GM21367 (cell line): ENCODE measurements around the gene POLR2H.
"Not testable (repeated sequence)": the region's sequence is repeated elsewhere in the genome, so short reads cannot be mapped to it uniquely, and the experiment has no call there.

Experiments used
- ATAC-seq: cut with Tn5 transposase; IDR thresholded peaks from one replicate; pipeline ENCODE4 v1.9.1; 2021; ENCODE audit not compliant: unreplicated experiment

POLR2H gene

DNA sequence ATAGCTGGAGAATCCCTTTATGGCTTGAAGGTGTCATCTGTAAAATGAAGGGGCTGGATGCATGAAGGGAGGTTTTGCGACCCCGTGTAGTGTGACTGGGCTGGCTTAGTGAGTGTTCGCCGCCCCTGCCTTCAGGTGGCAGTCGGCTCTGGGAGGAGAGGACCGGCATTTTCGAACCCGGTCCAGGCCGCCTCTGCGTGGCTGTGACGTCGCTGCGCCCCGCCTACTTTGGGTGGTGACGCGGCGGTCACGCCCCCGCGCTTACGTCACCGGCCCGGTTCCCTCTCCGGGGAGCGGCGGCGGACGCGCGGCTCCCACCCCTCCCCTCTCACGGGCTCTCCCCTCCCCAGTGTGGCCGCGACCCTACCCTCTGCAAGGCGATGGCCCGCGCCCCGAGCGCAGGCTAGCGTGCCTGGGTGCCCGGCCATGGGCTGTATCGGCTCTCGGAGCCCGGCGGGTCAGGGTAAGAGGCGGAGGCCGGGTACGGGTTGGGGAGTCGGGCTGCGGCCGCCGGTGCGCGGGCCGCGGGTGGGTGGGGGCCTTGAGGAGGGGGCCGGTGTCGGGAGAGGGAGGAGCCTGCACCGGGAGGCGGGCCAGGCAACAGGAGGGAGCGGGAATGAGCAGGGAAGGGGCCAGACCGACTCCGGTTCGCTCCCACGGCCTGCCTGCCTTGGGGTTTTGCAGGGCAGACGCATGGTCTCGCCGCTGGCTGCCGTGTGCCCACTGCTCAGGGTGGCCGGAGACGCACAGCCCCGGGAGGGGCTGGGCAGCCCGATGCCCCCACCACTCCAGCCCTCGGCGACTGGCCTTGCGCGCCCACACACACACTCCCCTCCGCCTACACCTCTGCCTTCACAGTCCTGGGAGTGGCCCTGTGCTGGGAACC is 25.6 kb upstream of the POLR2H start:
- ATAC-seq = peak; percentile 60

DNA sequence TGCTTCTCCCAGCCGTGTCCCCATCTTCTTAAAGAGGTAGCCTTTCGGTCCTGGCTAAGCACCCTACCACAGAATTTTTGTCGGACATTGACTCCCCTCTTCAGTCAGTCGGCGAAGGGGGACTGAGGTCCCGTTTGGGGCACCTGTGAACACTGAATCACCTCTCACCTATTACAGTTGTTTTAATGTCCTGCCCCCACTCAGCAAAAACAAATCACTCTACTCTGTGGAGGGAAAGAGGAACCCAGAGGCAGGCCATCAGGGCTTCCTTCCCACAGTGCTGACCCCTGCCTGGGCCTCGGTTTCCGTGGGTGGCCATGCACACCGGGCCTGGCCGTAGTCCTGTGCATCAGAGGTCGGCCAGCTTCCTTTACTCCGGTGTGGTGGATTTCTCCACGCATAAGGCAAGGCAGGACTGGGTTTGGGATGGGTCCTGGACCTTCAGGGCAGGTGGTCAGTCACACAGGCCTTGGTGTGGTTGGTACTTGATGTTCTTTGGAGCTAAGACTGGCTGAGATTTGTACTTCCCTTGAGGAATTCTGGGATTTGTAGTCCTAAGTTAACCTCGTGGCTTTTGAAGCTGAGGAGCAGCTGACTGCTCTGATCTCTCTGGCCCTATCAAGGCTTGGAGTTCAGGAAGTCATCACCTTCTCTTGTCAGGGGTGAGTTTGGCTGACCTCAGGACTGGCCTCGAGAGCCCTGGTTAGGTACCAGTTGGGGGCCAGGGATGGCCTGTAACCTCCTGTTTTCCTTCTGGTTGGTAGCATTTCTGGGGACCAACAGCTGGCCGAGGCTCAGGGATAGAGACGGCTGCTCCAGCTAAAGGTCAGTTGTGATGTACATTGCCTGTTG is 24.7 kb upstream of the POLR2H start:
- ATAC-seq = no peak

DNA sequence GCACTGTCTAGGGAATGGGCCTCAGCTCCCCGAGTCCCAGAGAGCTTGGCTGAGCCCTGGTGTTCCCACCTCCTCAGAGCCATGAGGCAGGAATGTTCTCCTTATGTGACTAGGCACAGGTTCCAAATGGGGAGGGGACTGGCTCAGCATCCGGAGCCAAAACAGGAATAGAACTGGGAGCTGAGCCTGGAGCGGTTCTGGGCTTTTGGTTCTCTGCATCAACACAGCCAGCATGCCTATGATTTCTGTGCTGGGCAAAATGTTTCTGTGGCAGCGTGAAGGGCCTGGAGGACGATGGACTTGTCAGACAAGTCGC is 24.2 kb upstream of the POLR2H start, which contains the start of gene FAM131A:
TSS of gene FAM131A (plus strand) at position 202 of the 316 bp plus-strand sequence. CDS start at position 233, 31 bp downstream.
- ATAC-seq = no peak

DNA sequence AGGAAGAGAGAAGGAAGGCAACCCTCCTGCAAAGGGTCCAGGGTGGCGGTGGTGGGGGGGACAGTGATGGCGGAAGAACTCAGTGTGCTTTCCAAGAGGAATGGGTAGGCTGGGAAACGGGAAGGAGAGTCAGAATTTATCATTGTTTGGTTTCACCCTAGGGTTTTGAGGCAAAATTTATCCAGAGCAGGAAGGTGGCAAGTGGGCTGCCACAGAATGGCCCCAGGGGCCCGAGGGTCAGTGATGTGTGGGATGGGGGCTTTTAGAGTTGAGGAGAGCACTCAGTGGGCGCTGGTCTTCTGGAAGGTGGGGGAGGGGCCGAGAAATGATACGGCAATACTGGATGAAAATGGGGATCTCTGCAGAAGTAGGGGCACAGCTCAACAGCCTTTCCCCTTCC is 23.5 kb upstream of the POLR2H start:
- ATAC-seq = no peak

DNA sequence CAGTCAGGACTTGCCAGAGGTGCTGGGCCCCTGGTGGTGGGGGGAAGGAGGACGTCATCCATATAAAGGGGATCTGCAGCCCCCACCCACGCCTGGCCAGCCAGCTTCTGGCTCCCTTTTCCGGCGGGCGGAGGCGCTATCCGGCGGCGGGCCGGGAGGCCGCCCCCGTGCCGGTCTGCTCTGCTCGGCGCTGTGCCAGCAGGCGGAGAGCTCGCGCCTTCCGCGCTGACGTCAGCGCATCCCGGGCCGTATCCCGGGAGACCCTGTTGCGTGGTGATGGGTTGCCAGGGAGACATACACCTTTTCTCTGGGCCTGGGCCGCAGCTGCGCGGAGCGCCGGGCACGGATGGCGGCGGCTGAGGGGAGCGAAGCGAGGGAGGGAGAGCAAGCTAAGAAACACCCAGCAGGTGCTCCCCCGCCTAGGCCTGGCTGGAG is 23.0 kb upstream of the POLR2H start:
- no peak for ATAC-seq

DNA sequence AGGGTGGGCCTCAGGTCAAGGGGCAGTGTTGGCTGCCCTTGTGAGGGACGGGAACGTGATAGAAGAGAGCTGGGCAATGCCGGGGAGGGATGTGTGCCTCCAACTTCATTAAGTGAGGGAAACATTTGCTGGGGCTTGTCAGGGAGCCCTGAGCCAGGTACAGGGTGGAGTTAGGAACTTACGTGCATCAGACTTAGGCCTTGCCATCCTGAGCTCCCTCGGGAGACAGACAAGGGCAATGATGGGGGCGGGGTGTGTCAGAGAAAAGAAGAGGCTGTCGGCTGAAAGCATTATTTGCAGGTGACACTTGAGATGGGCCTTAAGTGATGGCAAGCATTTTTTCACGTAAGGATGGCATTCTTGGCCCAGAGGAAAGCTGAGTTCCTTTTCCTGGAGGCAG is 22.5 kb upstream of the POLR2H start:
- ATAC-seq = no peak

DNA sequence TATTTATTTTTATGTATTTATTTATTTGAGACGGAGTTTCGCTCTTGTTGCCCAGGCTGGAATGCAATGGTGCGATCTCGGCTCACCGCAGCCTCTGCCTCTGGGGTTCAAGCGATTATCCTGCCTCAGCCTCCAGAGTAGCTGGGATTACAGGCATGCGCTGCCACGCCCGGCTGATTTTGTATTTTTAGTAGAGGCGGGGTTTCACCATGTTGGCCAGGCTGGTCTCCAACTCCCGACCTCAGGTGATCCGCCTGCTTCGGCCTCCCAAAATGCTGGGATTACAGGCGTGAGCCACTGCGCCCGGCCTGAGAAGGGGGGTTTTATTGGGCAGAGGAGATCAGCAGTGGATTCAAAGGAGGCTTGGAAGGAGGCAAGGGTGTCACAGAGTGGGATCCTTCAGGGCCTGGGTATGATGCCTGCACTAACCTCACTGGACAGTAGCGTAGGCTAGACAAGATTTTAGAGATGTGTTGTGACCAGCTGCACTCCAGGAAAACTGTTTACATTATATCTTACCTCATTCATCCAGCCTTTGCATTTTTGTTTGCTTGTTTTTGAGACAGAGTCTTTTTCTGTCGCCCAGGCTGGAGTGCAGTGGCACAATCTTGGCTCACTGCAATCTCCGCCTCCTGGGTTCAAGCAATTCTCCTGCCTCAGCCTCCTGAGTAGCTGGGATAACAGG is 21.9 kb upstream of the POLR2H start:
- ATAC-seq = not testable (repeated sequence)

DNA sequence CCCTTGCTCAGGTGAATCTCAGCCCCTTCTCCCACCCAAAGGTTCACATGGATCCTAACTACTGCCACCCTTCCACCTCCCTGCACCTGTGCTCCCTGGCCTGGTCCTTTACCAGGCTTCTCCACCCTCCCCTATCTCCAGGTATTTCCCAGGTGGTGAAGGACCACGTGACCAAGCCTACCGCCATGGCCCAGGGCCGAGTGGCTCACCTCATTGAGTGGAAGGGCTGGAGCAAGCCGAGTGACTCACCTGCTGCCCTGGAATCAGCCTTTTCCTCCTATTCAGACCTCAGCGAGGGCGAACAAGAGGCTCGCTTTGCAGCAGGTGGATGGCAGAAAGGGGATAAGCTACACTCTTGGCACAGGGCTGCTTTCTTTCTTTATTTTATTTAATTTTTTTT is 19.6 kb upstream of the POLR2H start:
- no peak for ATAC-seq

DNA sequence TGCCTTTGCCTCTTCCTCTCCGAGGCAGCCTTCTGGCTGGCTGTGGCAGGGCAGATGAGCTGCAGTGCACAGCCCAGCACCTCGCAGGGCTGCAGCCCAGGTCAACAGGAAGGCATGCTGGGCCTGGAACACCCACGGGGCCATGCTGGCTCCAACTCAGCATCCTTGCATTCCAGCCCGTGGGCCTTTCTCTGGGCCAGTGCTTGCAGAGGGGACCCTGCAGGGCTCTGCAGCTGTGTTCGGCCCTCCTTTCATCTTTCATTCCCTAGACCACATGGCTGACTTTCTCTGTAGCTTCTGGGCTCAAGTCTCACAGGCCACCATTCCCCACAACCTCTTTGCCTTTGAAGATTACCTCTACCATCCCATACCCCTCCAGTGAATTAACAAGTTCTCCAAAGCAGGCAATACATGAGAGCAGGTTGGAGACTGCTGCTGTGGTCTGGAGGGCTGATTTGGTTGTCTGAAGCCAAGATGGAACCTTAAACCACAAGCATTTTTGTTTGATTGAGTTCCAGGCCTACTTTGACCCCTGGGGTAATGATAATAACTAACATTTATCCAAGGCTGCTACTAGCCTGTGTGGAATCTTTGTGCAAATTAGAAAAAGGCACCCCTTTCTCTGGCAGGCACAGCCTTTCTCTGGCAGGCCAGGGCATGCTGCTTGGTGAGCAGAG is 18.2 kb upstream of the POLR2H start:
- ATAC-seq = no peak

DNA sequence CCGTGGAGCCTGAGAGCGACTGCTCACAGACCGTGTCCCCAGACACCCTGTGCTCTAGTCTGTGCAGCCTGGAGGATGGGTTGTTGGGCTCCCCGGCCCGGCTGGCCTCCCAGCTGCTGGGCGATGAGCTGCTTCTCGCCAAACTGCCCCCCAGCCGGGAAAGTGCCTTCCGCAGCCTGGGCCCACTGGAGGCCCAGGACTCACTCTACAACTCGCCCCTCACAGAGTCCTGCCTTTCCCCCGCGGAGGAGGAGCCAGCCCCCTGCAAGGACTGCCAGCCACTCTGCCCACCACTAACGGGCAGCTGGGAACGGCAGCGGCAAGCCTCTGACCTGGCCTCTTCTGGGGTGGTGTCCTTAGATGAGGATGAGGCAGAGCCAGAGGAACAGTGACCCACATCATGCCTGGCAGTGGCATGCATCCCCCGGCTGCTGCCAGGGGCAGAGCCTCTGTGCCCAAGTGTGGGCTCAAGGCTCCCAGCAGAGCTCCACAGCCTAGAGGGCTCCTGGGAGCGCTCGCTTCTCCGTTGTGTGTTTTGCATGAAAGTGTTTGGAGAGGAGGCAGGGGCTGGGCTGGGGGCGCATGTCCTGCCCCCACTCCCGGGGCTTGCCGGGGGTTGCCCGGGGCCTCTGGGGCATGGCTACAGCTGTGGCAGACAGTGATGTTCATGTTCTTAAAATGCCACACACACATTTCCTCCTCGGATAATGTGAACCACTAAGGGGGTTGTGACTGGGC is 16.8 kb upstream of the POLR2H start:
- ATAC-seq = no peak

DNA sequence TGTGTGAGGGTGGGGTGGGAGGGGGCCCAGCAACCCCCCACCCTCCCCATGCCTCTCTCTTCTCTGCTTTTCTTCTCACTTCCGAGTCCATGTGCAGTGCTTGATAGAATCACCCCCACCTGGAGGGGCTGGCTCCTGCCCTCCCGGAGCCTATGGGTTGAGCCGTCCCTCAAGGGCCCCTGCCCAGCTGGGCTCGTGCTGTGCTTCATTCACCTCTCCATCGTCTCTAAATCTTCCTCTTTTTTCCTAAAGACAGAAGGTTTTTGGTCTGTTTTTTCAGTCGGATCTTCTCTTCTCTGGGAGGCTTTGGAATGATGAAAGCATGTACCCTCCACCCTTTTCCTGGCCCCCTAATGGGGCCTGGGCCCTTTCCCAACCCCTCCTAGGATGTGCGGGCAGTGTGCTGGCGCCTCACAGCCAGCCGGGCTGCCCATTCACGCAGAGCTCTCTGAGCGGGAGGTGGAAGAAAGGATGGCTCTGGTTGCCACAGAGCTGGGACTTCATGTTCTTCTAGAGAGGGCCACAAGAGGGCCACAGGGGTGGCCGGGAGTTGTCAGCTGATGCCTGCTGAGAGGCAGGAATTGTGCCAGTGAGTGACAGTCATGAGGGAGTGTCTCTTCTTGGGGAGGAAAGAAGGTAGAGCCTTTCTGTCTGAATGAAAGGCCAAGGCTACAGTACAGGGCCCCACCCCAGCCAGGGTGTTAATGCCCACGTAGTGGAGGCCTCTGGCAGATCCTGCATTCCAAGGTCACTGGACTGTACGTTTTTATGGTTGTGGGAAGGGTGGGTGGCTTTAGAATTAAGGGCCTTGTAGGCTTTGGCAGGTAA is 16.0 kb upstream of the POLR2H start:
- no peak for ATAC-seq

DNA sequence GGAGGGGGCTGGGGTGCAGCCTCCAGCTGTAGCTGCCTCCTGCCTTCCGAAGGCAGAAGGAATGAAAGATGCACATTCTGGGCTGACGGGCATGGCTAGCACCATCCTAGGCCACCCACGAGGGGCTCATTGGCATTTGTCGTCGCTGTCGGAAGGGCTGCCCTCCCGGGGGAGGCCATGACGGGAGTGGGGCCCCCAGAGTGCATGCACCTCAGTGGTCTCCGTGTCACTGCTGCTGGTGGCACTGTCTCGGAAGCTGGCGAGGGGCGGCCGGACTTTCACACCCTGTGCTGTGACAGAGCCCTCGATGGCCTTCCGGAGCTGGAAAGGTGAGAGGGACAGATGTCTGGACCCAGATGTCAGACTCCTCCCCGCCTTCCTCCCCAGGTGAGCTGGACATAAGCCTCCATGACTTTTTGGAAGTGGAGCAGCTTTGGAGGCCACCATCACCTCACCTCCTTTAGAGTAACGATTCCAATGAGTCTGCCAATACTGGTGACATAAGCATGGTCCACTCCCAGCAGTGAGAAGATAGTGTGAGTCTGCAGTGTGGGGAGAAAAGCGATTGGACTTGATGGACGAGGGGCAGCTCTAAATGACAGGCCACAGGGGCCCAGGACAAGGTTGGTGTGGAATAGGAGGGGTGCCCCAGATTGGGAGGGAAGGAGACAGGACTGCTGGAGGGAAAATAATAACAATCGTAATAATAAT is 14.9 kb upstream of the POLR2H start:
- no peak for ATAC-seq

DNA sequence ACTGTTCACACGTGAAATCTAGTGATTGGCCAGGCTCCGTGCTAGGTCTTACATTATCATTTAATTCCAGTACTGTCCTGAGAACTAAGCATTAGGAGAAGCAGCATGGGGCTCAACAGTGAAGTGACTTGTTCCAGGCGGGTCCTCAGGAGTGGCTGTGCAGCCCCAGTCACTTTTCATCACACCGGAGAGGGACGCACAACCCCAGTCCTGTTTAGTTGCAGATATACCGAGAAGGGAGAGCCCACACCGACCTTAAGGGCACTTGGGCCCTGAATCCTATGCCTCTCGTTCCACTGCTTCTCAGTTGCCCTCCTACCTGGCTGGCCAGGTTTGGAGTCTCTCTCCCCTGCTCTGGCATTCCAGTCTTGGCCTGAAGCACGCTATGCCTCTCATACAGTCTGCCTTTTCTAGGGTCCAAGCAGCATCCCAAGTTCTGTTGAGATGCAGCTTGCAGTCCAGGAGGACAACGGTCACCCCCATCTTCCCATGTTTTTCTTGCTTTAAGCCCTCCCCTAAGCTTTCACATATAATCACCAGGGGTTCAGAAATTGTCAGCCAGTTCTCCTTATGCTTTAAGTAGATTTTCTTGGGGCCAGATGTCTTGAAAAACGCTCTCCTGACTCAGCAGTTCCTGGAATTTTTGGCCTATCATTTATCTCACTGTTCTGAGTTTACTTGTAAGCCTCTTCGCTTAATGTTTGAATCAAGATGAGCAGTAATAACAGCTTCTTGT is 14.0 kb upstream of the POLR2H start:
- no peak for ATAC-seq

DNA sequence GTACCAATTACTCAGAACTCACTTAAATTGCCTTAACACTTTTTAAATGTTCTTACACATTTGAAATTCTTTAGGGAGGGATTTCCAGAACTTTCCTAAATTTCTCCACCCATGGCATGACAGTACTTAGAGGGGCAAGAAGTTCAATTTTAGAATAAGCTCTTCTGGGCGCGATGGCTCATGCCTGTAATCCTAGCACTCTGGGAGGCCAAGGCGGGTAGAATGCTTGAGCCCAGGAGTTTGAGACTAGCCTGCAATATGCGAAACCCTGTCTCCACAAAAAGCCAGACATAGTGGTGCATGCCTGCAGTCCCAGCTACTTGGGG is 13.5 kb upstream of the POLR2H start:
- no peak for ATAC-seq

DNA sequence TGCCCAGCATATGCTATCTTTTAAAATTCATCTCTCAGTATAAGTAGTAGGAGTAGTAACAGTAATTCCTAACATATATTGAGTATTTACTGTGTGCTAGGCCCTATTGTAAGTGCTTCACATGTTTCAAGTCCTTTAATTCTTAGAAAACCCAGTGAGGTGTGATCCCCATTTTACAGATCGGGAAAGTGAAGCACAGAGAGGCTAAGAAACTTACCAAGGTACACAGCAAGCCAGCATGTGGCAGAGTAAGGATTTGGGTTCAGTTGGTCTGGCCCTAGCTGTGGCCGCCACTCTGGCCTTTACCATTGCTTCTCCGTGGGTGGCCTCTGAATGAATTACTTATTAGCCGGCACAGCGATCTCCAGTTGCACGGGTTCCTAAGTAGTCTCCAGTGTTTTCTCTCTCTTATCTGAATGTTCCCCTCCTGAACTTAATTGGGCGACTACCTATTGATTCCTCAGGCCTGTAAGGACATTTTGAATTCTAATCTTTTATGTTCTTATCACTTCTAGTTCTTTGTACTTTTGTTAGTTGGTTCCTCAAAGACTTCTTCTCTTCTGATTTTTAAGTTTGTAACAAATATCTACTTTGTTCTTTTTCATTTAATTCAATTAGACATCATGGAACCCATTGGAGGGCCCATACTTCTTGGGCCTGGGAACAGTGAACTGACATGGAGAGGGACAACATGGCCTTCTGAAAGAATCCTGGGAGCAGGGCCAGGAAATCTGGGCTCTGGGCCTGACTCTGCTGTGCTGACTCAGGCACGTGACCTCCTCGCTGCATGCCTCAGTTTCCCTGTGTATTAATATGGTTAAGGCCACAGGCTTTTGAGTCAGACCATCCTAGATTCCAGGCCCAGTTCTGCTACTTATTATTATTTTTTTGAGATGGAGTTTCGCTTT is 11.7 kb upstream of the POLR2H start:
- ATAC-seq = no peak

DNA sequence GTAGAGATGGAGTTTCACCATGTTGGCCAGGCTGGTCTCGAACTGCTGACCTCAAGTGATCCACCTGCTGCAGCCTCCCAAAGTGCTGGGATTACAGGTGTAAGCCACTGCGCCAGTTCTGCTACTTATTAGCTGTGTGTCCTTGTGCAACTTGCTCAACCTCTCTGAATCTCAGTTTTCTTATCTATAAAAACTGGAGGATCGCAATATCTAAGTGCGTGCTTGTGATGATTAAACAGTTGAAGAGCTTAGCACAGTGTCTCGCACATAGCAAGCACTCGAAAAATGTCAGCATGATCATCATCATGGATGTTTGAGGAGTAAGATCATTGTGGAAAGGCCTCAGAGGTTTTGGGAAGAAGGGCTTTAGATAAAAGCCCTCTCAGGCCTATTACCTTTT is 10.9 kb upstream of the POLR2H start:
- ATAC-seq = no peak

DNA sequence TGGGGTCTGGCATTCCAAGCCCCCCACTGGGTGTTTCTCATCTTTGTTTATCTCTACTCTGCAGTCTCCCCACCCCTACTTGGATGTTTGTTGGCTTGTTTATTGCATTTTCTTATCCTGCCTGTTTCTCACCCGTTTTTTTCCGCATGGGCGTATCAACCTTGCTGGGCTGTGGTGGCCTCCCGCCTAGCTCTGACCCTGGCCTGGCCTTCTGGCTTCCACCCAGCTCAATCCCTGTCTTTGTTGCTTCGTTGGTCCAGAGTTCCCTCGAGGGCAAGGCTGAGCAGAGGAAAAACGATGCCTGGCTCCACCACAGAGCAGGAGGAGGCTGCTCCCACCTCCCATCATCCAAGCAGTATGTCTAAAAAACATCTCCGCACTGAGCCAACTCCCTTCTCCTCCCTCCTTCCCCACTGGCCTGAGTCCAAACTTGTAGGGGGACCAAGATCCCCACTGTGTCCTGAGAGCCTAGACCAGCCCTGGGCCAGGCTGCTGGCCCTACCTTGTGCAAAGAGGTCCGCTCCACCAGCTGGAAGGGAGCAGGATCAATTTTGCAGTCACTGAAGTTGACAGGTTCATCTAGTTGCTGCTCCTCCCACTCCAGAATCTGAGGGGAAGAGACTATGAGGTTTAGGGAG is 9.9 kb upstream of the POLR2H start:
- ATAC-seq = no peak
